ENCODE results near the gene FBXL5. TPM values are rescaled to one million over a fixed set of nuclear protein-coding genes. Genes with fewer than 3 reads are reported as not detected.

Gene FBXL5
- total RNA-seq, 4 donors from 2014 or later, result 130 to 213 (median 188) TPM

- DNase-seq (ENCODE audit: low spot score), result no peak
Measured at GRCh38 chr4:15658781-15659180, 3.6 kb upstream of the FBXL5 start.

GRCh38 chr4:15658136-15658770 lies 3.1 kb upstream of the FBXL5 start:
- no peak for TF ChIP-seq CTCF (IDR thresholded peaks at IDR 0.05)
- ATAC-seq (ENCODE audit: low FRiP score) (no peak), DNase-seq (ENCODE audit: low spot score) (no peak)

More at GRCh38 chr4:15658781-15659180, 3.6 kb upstream of the FBXL5 start:
- ATAC-seq (ENCODE audit: low FRiP score), result no peak
- TF ChIP-seq CTCF (IDR thresholded peaks at IDR 0.05), result no peak

- no peak for TF ChIP-seq CTCF (IDR thresholded peaks at IDR 0.05)
- ATAC-seq (ENCODE audit: low FRiP score) (no peak), DNase-seq (ENCODE audit: low spot score) (no peak)
Measured at GRCh38 chr4:15657366-15657765, 2.2 kb upstream of the FBXL5 start.

GRCh38 chr4:15656038-15656470 lies 897 bp upstream of the FBXL5 start:
- ATAC-seq (ENCODE audit: low FRiP score) (no peak), DNase-seq (ENCODE audit: low spot score) (no peak)
- no peak for TF ChIP-seq CTCF (IDR thresholded peaks at IDR 0.05)

GRCh38 chr4:15654593-15655222 lies 449 bp downstream of the FBXL5 start:
- ATAC-seq (ENCODE audit: low FRiP score) (peak; percentile 49), DNase-seq (ENCODE audit: low spot score) (no peak)
- no peak for TF ChIP-seq CTCF (IDR thresholded peaks at IDR 0.05)

- DNase-seq (ENCODE audit: low spot score), result no peak
- TF ChIP-seq CTCF (IDR thresholded peaks at IDR 0.05), result no peak
- ATAC-seq (ENCODE audit: low FRiP score), result peak; percentile 21
Measured at GRCh38 chr4:15653864-15654592, 1.1 kb downstream of the FBXL5 start.
